ENCODE measurements around the gene DCAF5.

Gene DCAF5

DNA sequence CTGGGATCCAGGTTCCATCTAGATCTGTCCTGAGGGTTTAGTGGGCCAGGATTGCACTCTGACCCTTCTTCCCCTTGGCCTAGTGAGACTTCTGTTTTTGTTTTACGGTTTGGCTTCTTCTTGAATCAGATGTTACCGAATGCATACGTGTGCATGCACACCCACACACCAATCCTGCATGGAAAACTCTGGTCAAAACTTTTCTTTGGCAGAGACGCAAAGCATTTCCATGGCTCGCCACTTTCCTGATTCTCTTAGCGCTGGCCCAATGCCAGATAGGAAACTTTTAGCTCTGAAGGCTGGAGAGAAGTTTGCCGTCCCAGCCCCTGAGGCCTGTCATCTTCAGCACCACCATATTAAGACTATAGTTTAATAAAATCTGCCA lies 106.5 kb downstream of the DCAF5 start:
- peak; percentile 53 for DNase-seq (ENCODE audit: low read depth, low spot score)
- in situ Hi-C loops (cut with HindIII; ENCODE audit: low sequenced_read_pairs), result no loop called here
- H3K4me3 ChIP-seq (ENCODE audit: low read depth, low read length), result no peak overlapping the region
- no peak for TF ChIP-seq CTCF (IDR thresholded peaks at IDR 0.05; ENCODE audit: low read depth, low read length)

DNA sequence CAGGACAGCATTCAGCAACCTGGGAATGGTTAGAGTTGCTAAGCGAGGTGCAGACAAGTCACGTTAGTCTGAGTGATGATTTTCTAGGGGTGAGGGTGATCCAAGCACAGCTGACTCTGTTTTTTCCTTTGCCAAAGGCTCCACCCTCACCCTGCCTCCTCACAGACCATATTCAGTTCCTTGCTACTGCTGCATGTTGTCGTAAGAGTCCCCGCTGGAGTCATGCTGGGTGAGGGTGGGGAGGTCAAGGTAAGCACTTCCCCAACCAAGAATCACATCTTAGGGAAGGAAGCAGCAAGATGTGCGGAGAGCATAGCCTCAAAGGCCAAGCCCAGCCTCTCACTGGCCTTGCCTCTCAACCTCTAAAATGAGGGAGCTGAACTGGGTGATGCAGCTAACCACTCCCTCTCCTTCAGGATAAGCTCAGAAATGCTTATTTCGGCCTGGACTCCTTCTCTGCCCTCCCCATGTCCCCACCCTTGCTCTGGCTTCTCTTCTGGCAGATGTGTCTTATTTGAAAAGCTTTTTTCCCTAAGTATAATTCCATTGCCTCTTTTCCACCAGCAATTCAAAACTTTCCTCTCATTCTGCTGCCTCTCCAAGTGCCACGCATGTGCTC lies 107.0 kb downstream of the DCAF5 start:
- no peak overlapping the region for H3K4me3 ChIP-seq (ENCODE audit: low read depth, low read length)
- peak; percentile 80 for DNase-seq (ENCODE audit: low read depth, low spot score)
- TF ChIP-seq CTCF (IDR thresholded peaks at IDR 0.05; ENCODE audit: low read depth, low read length), result no peak
- in situ Hi-C loops (cut with HindIII; ENCODE audit: low sequenced_read_pairs), result no loop called here

GRCh38 chr14:69044965-69045555 lies 107.9 kb downstream of the DCAF5 start:
- DNase-seq (ENCODE audit: low read depth, low spot score), result peak; percentile 76
- no peak for TF ChIP-seq CTCF (IDR thresholded peaks at IDR 0.05; ENCODE audit: low read depth, low read length)
- no peak overlapping the region for H3K4me3 ChIP-seq (ENCODE audit: low read depth, low read length)
- in situ Hi-C loops (cut with HindIII; ENCODE audit: low sequenced_read_pairs), result no loop called here

DNA sequence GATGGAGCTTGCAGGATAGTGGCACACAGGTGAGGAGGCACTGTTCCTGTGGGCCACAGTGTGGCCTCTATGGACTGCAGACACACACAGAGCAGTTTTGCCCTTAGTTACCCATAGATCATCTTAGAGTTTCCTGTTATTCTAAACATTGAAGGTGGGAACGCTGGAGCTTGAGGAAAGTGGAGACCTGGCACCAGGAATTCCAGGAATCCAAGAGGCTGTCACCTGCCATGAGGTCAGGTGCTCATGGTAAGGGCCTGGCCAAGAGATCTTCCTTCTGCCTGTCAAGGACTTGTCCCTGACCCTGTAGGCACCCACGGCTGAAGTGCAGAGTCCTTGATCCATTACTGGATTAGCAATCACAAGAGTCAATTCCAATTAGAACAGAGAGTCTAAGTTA lies 108.6 kb downstream of the DCAF5 start:
- in situ Hi-C loops (cut with HindIII; ENCODE audit: low sequenced_read_pairs), result no loop called here
- no peak for TF ChIP-seq CTCF (IDR thresholded peaks at IDR 0.05; ENCODE audit: low read depth, low read length)
- no peak overlapping the region for H3K4me3 ChIP-seq (ENCODE audit: low read depth, low read length)
- DNase-seq (ENCODE audit: low read depth, low spot score), result no peak

DNA sequence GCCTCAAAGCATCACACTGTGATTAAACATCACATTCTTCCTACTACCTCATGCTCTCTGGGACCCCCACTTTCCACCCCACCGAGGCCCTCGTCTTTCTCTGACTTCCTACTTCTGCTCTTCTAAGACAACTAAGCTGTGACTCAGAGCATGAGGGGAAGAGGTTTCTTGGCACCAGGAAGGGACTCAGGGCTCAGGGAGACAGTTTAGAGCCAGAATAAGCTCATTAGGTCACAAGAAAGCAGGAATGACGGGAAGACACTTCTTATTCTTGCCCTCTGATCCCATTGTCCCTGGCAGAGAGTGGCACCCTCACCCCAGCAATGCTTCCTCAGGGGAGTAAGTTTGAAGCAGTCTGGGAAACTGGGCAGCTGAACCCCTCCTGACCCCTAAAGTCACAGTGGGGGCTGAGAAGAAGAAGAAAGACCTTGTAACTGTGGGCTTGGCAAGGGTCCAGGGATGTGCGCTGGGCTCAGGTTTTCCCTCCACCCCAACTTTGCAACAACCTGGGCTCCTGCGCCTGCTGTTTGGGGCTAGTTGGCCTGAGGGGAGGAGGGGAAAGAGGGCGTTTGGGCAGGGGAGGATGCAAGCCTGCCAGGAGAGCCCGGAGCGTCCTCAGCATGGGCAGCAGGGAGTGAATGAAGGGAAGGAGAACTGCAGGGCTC lies 109.2 kb downstream of the DCAF5 start:
- no peak overlapping the region for H3K4me3 ChIP-seq (ENCODE audit: low read depth, low read length)
- peak; percentile 66 for DNase-seq (ENCODE audit: low read depth, low spot score)
- no peak for TF ChIP-seq CTCF (IDR thresholded peaks at IDR 0.05; ENCODE audit: low read depth, low read length)
- in situ Hi-C loops (cut with HindIII; ENCODE audit: low sequenced_read_pairs), result no loop called here

- in situ Hi-C loops (cut with HindIII; ENCODE audit: low sequenced_read_pairs), result no loop called here
- H3K4me3 ChIP-seq (ENCODE audit: low read depth, low read length), result no peak overlapping the region
- TF ChIP-seq CTCF (IDR thresholded peaks at IDR 0.05; ENCODE audit: low read depth, low read length), result no peak
- no peak for DNase-seq (ENCODE audit: low read depth, low spot score)
Observed at GRCh38 chr14:69042787-69043444, 110.0 kb downstream of the DCAF5 start.
